Right cardiac atrium (tissue), 5 donors: ENCODE results near the gene C21orf58. TPM values are rescaled to one million over a fixed set of nuclear protein-coding genes. Genes with fewer than 3 reads are reported as not detected.
"Not testable (repeated sequence)": the region's sequence is repeated elsewhere in the genome, so short reads cannot be mapped to it uniquely, and the experiment has no call there.

Experiments used
- ATAC-seq, 2 donors: fragments of 200-7000 bp; cut with Tn5 transposase; one replicate each; pipeline versions ENCODE4 v1.8.0 to v1.9.1; 2020; ENCODE audit warnings: moderate library complexity in 2 of 2, mild to moderate bottlenecking in 1 of 2
- DNase-seq, 3 donors: peaks; one replicate each; pipeline ENCODE4 v3.0.0-alpha.2; 2020
- H3K27ac ChIP-seq: one replicate; pipeline ENCODE4 v1.5.1; 2013; ENCODE audit warnings: mild to moderate bottlenecking, low read length, control low read depth, moderate library complexity
- H3K27me3 ChIP-seq: one replicate; pipeline ENCODE4 v1.6.1; 2013; ENCODE audit not compliant: control insufficient read depth, insufficient read depth
- H3K4me1 ChIP-seq: one replicate; pipeline ENCODE4 v1.6.1; 2013; ENCODE audit warnings: low read length; ENCODE audit not compliant: control insufficient read depth, insufficient read depth
- H3K4me3 ChIP-seq: one replicate; pipeline ENCODE4 v1.5.1; 2013; ENCODE audit warnings: low read length, control low read depth
- H3K9me3 ChIP-seq: one replicate; pipeline ENCODE4 v1.6.1; 2013; ENCODE audit warnings: low read length; ENCODE audit not compliant: control insufficient read depth
- WGBS: extraction: QIAGEN DNeasy Blood & Tissue Kit; methylation state at CpG from one replicate; pipeline ENCODE4 v1.1.7; 2013; 5-methylcytosine and 5-hydroxymethylcytosine counted together
- intact Hi-C, 4 donors: fragments of 100-400 bp; cut with DNase I; formaldehyde crosslinking; loops; one replicate each; pipeline versions ENCODE4 v1.11.0 to v1.14.0; 2022 to 2023
- long read RNA-seq, 4 donors: library from polyadenylated mRNA; unstranded; transcript quantifications; one replicate each; pipeline ENCODE4 v2.0.0, GENCODE V29; 2020 to 2021
- polyA plus RNA-seq: library from polyadenylated mRNA; stranded (reverse); fragments of 200-250 nt; gene quantifications from one replicate; pipeline ENCODE4 v1.2.3, GENCODE V29; 2013
- total RNA-seq, 4 donors: library from RNA; stranded (reverse); fragmentation: NEBNext Ultra II Directional; extraction: Animal tissue kit (Norgen Biotek cat#: 25700); gene quantifications; one replicate each; pipeline ENCODE4 v1.2.1, GENCODE V29; 2021
- donor health status: healthy with polysubstance abuse.
- donor health status: DM: no; HTN: yes; CAD: no.
- donor health status: DM: no; HTN: no; CAD: no.
- donor health status: DM: no; HTN: yes; CAD: no; lungs with severe emphysema.
- donor health status: DM: yes; HTN: yes; CAD: no.

The C21orf58 gene
- 1 to 10 TPM in 3 of 4 donors, under 1 TPM in 1; 0.84 to 2.1 (median 1.7) TPM for total RNA-seq
- polyA plus RNA-seq, result 1.4 TPM
- long read RNA-seq, donor 1, partial matches to known transcripts, result 0 of 2 reads
- long read RNA-seq, donor 1, other reads (novel, unspliced or antisense), result 2 of 2 reads
- long read RNA-seq, donor 2, partial matches to known transcripts, result 0 of 2 reads
- long read RNA-seq, donor 2, other reads (novel, unspliced or antisense), result 2 of 2 reads
- long read RNA-seq, donor 3, result 0 reads
- long read RNA-seq, donor 4, partial matches to known transcripts, result 0 of 3 reads
- long read RNA-seq, donor 4, other reads (novel, unspliced or antisense), result 3 of 3 reads

GRCh38 chr21:46323710-46324389 is at the start of gene C21orf58, which contains the start of gene PCNT:
TSS of gene C21orf58 (minus strand) at chr21:46323870. CDS start at chr21:46322738, 1,132 bp downstream.
TSS of gene PCNT (plus strand) at chr21:46324156. CDS start at chr21:46324229, 73 bp downstream.
- no peaks in the 10 kb centered on the region for H3K9me3 ChIP-seq
- WGBS, result under 1% methylated on average over 76 of the region's 76 CpGs
- H3K27ac ChIP-seq, result peak within 1 kb of the TSS; percentile 99
- peak; percentile 99 for DNase-seq
- peak within 1 kb of the TSS; percentile 93 for H3K4me3 ChIP-seq
- no peaks in the 10 kb centered on the region for H3K27me3 ChIP-seq
- peaks cover 8% of the 10 kb centered on the region for H3K4me1 ChIP-seq
- intact Hi-C loops, result loop anchor here in 1 of 4 donors (2.0 kb wide), 1 partner anchor 37 kb away; the partner anchor contains the start of gene YBEY
- ATAC-seq, result peak; percentile 96 to 97

GRCh38 chr21:46372947-46373346 is 49.3 kb upstream of the C21orf58 start:
- intact Hi-C loops, H3K9me3 ChIP-seq, H3K27ac ChIP-seq, ATAC-seq, DNase-seq, H3K27me3 ChIP-seq, H3K4me3 ChIP-seq, H3K4me1 ChIP-seq: not testable (repeated sequence)
- WGBS, result 91% methylated on average over 10 of the region's 10 CpGs

- ATAC-seq (no peak), DNase-seq (no peak)
- no peaks in the 10 kb centered on the region for H3K9me3 ChIP-seq
- 97% methylated on average over 7 of the region's 7 CpGs for WGBS
- no peaks in the 10 kb centered on the region for H3K27me3 ChIP-seq
- intact Hi-C loops, result no loop called here
- no peak overlapping the region for H3K27ac ChIP-seq
- no peak overlapping the region for H3K4me3 ChIP-seq
- peaks cover 3% of the 10 kb centered on the region for H3K4me1 ChIP-seq
Observed at GRCh38 chr21:46372014-46372485, 48.4 kb upstream of the C21orf58 start.

- DNase-seq (no peak), ATAC-seq (no peak)
- no peaks in the 10 kb centered on the region for H3K27me3 ChIP-seq
- H3K9me3 ChIP-seq, result no peaks in the 10 kb centered on the region
- peaks cover 3% of the 10 kb centered on the region for H3K4me1 ChIP-seq
- H3K27ac ChIP-seq, result no peak overlapping the region
- H3K4me3 ChIP-seq, result no peak overlapping the region
- intact Hi-C loops, result no loop called here
- 96% methylated on average over 16 of the region's 16 CpGs for WGBS
Observed at GRCh38 chr21:46371204-46372013, 47.7 kb upstream of the C21orf58 start.

- Histone ChIP-seq H3K27ac (no peak overlapping the region), H3K27me3 (no peaks in the 10 kb centered on the region), H3K9me3 (no peaks in the 10 kb centered on the region), H3K4me3 (no peak overlapping the region), H3K4me1 (no peaks in the 10 kb centered on the region)
- no peak for DNase-seq
- intact Hi-C loops, result no loop called here
- WGBS, result 83% methylated on average over 20 of the region's 20 CpGs
- no peak for ATAC-seq
Observed at GRCh38 chr21:46369520-46370235, 46.0 kb upstream of the C21orf58 start.

GRCh38 chr21:46368533-46369285 is 45.0 kb upstream of the C21orf58 start:
- intact Hi-C loops, result no loop called here
- Histone ChIP-seq H3K4me1 (no peaks in the 10 kb centered on the region), H3K9me3 (no peaks in the 10 kb centered on the region), H3K4me3 (no peak overlapping the region), H3K27me3 (no peaks in the 10 kb centered on the region), H3K27ac (no peak overlapping the region)
- 69% methylated on average over 11 of the region's 11 CpGs for WGBS
- DNase-seq (no peak), ATAC-seq (no peak)

DNA sequence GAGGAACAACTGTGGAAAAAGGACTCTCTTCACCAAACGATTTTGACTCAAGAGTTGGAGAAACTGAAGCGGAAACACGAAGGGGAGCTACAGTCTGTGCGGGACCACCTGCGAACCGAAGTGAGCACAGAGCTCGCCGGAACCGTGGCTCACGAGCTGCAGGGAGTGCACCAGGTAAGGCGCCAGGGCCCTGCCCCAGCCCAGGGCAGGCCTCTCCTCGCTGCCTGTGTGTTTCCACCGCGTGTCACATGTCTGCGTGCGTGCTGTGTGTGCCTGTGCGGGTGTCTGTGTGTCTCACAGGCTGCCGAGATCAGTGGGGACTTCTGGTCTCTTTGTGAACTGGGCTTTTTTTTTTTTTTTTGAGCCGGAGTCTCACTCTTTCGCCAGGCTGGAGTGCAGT is 43.3 kb upstream of the C21orf58 start:
- H3K4me3 ChIP-seq, result no peak overlapping the region
- 97% methylated on average over 20 of the region's 20 CpGs for WGBS
- no peaks in the 10 kb centered on the region for H3K9me3 ChIP-seq
- no peak for ATAC-seq
- H3K27ac ChIP-seq, result no peak overlapping the region
- H3K27me3 ChIP-seq, result no peaks in the 10 kb centered on the region
- DNase-seq, result no peak
- no peaks in the 10 kb centered on the region for H3K4me1 ChIP-seq
- intact Hi-C loops, result no loop called here

- no peaks in the 10 kb centered on the region for H3K27me3 ChIP-seq
- no peak for ATAC-seq
- DNase-seq, result no peak
- no peak overlapping the region for H3K27ac ChIP-seq
- no peak overlapping the region for H3K4me3 ChIP-seq
- intact Hi-C loops, result no loop called here
- H3K9me3 ChIP-seq, result no peaks in the 10 kb centered on the region
- no peaks in the 10 kb centered on the region for H3K4me1 ChIP-seq
- WGBS, result 91% methylated on average over 19 of the region's 19 CpGs
Observed at GRCh38 chr21:46366561-46366960, 42.9 kb upstream of the C21orf58 start.

DNA sequence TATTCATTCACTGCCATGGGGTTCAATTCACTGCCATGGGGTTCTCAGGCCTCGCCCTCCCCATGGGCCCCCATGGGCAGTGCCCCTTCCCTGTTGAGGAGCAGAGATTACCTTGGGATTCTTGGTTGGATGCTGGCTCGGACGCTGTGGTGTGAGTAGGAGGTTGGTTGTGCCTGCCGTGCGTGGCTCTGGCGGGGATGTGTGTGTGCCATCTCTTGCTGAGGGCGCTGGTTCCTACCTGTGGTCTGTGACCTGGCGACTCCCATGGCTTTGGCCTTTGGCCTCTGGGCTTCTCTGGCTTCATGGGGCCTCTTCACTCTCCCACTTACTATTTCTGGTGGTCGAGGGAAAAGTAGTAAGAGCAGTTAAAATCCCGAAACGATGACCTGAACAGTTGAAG is 42.4 kb upstream of the C21orf58 start:
- no peaks in the 10 kb centered on the region for H3K4me1 ChIP-seq
- H3K9me3 ChIP-seq, result no peaks in the 10 kb centered on the region
- peak in 1 of 3 donors; percentile 25 for DNase-seq
- no peaks in the 10 kb centered on the region for H3K27me3 ChIP-seq
- no peak for ATAC-seq
- H3K27ac ChIP-seq, result no peak overlapping the region
- intact Hi-C loops, result no loop called here
- H3K4me3 ChIP-seq, result no peak overlapping the region
- WGBS, result 90% methylated on average over 11 of the region's 11 CpGs

DNA sequence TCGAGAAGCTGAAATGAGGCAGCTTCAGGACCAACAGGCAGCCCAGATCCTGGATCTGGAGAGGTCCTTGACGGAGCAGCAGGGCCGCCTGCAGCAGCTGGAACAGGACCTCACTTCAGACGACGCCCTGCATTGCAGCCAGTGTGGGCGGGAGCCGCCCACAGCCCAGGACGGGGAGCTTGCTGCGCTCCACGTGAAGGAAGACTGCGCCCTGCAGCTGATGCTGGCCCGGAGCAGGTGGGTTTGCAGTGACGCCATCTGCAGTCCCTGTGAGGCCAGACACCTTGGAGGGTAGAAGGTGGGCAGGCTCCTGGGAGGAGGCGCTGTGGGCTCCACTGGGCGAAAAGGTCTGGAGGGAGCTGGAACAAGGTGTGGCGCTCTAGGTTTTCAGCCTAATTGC is 40.0 kb upstream of the C21orf58 start:
- H3K4me1 ChIP-seq, result no peaks in the 10 kb centered on the region
- no peak overlapping the region for H3K4me3 ChIP-seq
- no peaks in the 10 kb centered on the region for H3K27me3 ChIP-seq
- no peak overlapping the region for H3K27ac ChIP-seq
- 93% methylated on average over 16 of the region's 16 CpGs for WGBS
- no peaks in the 10 kb centered on the region for H3K9me3 ChIP-seq
- intact Hi-C loops, result no loop called here
- DNase-seq (no peak), ATAC-seq (no peak)
